NCI-H128 (cell line): ENCODE data around the gene GET3.
A peak's percentile ranks its signal among the peaks of the same experiment; 100 is the strongest.
"Not testable (repeated sequence)": the region's sequence is repeated elsewhere in the genome, so short reads cannot be mapped to it uniquely, and the experiment has no call there.

Experiments
- DNase-seq: peaks from one replicate; lab custom pipeline; 2025; ENCODE audit not compliant: unreplicated experiment; lab: John Stamatoyannopoulos, UW

Gene GET3

DNA sequence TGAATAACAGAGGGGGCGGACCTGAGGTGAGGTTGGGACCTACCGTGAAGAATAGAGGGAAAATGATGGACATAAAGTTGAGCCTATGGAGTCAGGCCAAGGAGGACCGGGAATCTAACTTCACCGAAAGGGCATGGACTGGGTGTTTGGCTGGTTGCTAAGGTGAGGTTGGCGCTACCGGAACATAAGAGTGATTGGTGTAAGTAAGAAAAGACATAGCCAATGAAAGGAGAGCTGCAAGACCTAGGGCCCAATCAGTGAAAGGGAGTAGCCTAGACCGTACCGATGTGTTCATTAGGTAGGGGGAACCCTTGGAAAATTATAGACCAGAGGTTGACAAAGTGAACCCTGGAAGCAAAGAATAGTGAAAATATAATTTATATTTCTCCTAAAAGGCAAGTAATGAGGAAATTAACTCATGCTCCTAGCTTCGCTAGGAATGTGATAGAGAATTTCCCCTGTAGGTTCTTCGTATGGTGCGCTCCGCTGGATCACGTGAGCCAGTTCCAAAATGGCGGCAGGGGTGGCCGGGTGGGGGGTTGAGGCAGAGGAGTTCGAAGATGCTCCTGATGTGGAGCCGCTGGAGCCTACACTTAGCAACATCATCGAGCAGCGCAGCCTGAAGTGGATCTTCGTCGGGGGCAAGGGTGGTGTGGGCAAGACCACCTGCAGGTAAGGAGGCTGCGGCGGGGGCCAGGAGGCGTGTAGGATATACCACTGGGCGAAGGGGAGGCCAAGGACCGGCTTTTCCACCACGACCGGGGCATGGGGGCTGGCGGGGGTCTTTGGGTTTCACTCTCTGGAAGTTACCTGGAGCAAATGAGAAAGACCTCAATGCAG lies at the start of gene GET3:
Gene GET3, plus strand, starts transcription at position 503 of the 840 bp plus-strand sequence. Its CDS starts 9 bp downstream, at position 512.
- peak; percentile 93 for DNase-seq

DNA sequence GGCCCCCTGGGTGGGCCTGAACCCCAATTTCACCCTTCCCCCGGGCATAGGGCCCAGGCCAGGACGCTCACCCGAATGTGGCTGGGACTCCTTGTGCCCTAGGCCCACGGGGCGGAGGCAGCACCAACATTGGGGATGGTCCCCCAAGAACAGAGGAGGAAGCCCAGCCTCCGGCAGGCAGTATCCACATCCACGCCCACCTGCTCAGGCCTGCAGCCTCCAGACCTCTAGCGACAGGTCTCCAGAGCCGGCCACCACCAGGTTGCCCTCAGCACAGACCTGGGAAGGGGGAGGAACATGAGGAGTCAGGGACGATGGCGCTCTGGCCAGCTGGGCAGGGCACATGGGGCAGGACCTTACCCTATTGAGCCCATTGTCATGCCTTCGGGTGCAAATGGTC lies 48.3 kb upstream of the GET3 start:
- DNase-seq, result no peak

- DNase-seq, result no peak
Measured at GRCh38 chr19:12689581-12690216, 47.6 kb upstream of the GET3 start.

DNA sequence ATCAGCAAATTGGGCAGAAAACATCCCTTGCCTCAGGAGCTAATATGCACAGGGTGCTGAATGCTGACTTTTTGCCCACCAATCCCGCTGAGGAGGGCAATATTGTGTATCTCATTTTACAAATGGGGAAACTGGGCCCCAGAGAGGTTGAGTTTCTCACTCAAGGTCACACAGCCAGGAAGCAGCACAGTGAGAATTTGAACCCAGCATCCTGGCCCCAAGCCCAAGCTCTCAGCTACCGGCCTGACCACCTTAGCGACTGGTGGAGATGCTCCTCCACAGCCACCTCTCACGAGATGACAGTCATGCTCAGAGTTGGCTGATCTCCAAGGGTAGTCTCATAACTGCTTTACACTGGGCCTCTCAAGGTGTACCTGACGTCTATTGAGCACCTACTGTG lies 44.3 kb upstream of the GET3 start:
- DNase-seq, result no peak

DNA sequence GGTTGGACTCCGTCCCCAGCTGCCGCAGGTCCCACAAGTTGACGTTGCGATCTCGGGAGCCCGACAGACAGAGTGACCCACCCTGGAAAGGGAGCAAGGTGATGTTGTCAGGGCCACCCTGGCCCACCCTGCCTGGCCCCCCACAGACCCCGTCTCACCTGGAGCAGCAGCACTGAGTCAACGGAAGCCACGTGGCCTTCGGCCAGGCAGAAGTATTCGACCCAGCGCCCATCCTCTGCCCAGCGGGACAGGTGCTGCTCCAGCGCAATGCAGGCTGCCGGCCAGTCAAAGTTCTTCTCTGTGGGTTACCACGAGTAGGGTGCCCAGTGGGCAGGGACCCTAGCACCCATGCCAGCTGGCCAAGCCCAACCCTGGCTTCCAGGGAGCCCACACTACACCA lies 42.7 kb upstream of the GET3 start:
- DNase-seq, result no peak

GRCh38 chr19:12695096-12695495 lies 42.2 kb upstream of the GET3 start:
- no peak for DNase-seq

DNA sequence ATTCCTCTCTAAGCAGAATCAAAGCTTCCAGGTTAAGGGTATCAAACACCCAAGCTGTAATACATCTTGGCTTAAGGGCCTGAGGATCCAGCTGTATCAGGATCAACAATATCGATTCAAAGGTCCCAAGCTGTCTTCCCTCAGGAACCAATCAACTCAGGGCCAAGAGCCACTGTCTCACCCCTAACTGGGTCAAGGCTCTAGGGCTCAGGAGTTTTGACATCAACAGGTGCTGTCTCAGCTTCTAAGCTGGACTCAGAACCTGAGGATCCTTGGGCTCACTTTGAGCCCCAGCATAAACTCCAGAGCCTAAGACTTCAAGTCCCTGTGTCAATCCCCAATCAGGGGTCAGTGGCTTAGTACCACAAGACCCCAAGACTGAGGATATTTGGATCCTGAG lies 41.8 kb upstream of the GET3 start:
- DNase-seq, result no peak

- no peak for DNase-seq
Measured at GRCh38 chr19:12695997-12696365, 41.3 kb upstream of the GET3 start.

DNA sequence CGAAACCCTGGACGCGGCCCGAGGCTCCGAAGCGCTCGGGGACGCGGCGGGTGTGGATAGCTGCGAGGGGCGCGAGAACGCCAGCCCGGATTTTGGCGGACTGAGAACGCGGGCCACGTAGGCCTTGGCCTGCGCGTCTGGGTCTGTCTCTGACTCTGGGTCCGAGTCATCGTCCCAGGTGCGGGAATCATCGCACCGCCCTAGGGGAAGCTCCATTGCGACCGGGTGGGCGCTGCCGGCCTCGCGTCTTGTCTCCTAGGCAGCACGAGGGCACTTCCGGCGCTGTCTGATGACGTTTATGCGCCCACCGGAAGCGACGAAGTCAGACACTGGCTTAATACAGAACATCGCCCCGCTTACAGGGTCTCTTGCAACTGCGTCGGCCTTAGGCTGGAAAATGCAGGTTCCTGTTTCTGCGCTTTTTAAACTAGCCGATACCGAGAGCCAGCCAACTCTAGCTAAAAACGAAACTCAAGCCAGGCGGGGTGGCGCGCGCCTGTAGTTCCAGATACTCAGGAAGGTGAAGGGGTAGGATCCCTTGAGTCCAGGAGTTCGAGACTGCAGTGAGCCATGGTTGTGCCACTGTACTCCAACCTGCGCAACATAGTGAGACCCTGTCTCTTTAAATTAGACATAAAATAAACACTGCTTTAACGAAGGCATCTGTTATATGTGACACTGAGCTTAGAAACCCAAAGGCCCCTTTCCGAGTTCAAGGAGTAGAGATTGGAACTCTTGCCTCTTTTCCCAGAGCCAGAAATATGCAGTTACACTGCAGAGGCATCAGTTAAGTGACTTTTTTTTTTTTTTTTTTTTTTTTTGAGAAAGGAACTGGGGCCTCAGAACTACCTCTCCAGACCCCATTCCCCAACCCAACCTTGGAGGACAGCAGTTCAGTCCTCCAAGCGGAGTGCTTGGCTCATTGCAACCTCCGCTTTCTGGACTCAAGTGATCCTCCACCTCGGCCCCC lies 40.6 kb upstream of the GET3 start, which contains the start of gene FBXW9:
Gene FBXW9, minus strand, starts transcription at position 266 of the 970 bp plus-strand sequence. Its CDS starts 50 bp downstream, at position 216.
- peak; percentile 83 for DNase-seq

DNA sequence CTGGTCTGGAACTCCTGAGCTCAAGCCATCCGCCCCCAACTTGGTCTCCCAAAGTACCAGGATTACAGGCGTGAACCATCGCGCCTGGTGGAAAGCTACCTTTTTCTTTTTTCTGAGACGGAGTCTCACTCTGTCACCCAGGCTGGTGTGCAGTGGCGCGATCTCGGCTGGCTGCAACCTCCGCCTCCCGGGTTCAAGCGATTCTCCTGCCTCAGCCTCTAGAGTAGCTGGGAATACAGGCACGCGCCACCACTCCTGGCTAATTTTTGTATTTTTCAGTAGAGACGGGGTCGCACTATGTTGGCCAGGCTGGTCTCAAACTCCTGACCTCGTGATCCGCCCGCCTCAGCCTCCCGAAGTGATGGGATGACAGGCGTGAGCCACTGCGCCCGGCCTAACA lies 39.9 kb upstream of the GET3 start:
- not testable (repeated sequence) for DNase-seq

DNA sequence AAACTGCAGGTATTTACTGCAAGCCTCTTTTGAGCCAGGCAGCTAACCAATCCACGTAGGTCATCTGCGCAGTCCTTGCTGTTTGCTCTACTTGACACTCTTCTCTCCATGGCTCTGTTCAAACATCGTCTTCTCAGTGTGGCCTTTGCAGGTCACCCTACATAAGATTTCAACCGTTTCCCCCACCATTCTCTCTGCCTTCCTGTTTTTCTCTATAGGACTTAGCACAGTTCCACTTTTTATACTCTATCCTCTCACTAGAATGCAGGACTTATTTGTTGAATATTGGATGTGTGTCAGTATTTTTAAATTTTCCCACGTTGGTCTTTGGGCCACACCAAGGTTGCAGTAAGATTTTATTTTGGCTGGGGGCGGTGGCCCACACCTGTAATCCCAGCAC lies 39.2 kb upstream of the GET3 start:
- DNase-seq, result no peak

DNA sequence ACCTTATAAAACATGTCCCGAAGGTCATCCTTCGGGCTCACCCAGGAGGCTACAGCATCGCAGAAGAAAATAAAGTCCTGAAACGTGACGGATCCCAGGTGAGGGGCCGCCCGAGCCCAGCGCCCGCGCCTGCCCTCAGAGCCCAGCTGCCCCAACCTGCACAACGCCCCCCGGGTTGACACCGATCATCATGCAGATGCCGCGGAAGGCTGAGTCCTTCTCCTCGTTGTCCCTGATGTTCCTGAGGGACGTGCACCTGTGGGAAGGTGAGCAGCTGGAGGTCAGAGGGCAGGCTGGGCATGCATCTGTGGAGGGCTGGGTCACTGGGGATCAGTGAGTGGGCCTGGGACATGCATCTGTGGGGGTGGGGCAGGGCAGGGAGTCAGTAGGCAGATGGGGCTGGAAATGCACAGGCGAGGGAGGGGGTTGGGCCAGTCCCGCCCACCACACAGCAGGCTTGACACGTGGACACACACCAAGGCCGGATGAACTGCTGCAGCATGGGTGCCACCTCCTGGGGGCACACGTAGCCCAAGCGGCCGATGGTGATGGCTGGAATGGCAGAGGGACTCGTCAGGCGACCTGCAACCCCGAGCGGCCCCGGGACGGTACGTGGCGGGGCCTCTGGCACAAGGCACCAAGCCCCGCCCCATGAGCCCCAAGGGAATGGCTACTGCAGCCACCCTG lies 35.6 kb upstream of the GET3 start:
- DNase-seq, result no peak

DNA sequence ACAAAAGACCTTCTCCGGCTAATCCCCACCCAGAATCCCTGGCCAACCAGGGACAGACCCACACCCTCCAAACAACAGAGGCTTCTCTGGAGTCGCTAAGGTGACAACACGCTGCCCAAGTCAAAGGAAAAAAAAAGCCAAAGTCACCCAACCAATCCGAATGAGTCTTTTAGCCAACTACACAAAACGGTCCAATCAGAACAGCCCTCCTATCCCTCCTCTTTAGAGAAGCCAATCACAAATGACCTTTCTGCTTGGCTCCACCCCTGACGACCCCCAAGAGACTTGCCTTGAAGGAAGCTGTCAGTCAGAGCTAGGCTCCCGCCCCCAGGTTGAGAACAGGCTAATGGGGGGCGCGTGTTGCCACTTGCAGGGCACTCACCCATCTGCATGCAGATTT lies 34.3 kb upstream of the GET3 start:
- peak; percentile 39 for DNase-seq

- DNase-seq, result no peak
Measured at GRCh38 chr19:12705169-12705568, 32.1 kb upstream of the GET3 start.

DNA sequence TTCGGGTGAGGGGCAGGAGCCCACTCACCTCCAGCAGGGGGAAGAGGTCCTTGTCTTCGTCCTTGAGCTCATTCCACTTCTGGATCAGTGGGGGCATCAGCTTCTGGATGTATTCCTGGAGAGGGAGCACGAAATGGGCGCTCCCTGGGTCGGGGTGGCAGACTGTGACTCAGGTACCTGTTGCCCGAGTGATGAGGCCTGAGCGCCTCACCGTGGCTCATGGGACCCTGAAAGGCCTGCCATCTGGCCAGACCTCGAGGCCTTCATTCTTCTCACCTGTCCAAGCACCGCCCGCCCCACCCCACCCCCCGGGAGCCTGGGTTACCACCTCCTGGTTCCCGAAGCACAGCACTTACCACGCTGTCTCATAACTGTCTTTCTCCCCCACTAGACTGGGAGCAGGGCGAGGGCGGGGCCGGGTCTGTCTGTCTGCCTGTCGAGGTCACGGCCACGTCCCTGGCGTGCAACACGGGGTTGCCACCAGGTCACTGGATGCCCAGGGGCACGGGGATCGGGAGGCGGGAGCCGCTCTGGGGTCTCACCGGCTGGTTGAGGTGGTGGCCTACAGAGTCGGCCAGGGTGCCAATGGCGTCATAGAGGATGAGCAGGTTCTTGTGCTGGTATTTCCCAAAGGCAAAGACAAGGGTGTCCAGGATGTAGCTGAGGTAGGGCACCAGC lies 31.5 kb upstream of the GET3 start:
- no peak for DNase-seq

- DNase-seq, result no peak
Measured at GRCh38 chr19:12706332-12706718, 31.0 kb upstream of the GET3 start.

DNA sequence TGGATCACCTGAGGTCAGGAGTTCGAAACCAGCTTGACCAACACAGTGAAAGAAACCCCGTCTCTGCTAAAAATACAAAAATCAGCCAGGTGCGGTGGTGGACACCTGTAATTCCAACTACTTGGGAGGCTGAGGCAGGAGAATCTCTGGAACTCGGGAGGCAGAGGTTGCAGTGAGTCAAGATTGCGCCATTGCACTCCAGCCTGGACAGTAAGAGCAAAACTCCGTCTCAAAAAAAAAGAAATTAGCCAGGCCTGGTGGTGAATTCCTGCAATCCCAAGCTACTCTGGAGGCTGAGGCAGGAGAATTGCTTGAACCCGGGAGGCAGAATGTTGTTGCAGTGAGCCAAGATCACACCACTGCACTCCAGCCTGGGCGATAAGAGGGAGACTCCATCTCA lies 28.7 kb upstream of the GET3 start:
- DNase-seq, result no peak

DNA sequence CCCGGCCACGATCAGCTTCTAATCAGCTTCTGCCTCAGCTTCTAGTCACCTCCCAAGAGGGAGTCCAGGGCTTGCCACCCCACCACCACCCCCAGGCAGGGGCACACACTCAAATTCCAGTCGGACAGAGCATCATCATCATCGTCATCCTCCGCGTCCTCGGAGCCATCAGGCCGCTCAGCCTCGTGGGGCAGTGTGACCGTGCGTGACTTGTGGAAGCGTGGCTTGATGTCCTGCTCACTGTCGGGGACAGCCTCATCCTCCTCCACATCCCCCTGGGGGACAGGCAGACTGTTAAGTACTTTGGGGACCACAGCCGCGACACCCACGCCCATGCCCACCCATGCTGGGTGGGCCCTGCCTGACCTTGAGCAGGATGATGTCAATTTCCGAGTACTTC lies 26.1 kb upstream of the GET3 start:
- DNase-seq, result no peak

GRCh38 chr19:12712077-12712476 lies 25.2 kb upstream of the GET3 start:
- not testable (repeated sequence) for DNase-seq

DNA sequence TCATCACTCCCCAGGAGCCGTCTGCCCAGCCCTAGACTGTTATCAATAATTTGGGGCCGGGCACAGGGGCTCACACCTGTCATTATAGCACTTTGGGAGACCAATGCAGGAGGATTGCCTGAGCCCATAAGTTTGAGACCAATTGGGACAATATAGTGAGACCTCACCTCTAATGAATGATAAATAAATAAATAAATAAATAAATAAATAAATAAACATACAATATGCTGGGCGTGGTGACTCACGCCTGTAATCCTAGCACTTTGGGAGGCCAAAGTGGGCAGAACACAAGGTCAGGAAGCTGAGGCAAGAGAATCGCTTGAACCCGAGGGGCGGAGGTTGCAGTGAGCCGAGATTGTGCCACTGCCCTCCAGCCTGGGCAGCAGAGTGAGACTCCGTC lies 24.0 kb upstream of the GET3 start:
- not testable (repeated sequence) for DNase-seq
